HL-60 (cell line): ENCODE data around the gene PPP2R5C.

ENCODE experiments used
- DNase-seq, 2 experiments: peaks; one replicate each; pipeline ENCODE4 v3.0.0-alpha.2; 2010 to 2020; ENCODE audit warnings: low read depth in 1 of 2, low spot score in 1 of 2
- H3K27ac ChIP-seq: fragments of 250-450 bp; sonication (Bioruptor Pico); replicated peaks from 2 replicates; pipeline ENCODE4 v1.5.1; 2020; ENCODE audit warnings: mild to moderate bottlenecking, moderate library complexity
- H3K27me3 ChIP-seq: fragments of 250-450 bp; sonication (Bioruptor Pico); 2 replicates; pipeline ENCODE4 v1.5.1; 2021; ENCODE audit warnings: mild to moderate bottlenecking, moderate library complexity; ENCODE audit not compliant: insufficient read depth, poor library complexity, severe bottlenecking
- H3K4me3 ChIP-seq: replicated peaks from 2 replicates; pipeline ENCODE4 v1.5.1; 2011; ENCODE audit warnings: mild to moderate bottlenecking, control low read depth, low read length; ENCODE audit not compliant: insufficient read depth
- CTCF ChIP-seq: IDR thresholded peaks from one replicate; pipeline ENCODE4 v1.5.1; 2011; ENCODE audit warnings: low read length, control low read depth, inconsistent platforms; ENCODE audit not compliant: insufficient read depth
- GABPA ChIP-seq: IDR thresholded peaks from 2 replicates; pipeline ENCODE4 v1.6.1; 2012; ENCODE audit warnings: low read depth
- POLR2AphosphoS5 ChIP-seq: IDR thresholded peaks from 2 replicates; pipeline ENCODE4 v1.6.1; 2012; ENCODE audit warnings: low read depth
- SPI1 ChIP-seq: IDR thresholded peaks from 2 replicates; pipeline ENCODE4 v1.6.1; 2012; ENCODE audit warnings: low read depth, mild to moderate bottlenecking, borderline replicate concordance
- TF ChIP-seq, protein P1 (sequence below): IDR thresholded peaks from 2 replicates; pipeline ENCODE4 v1.6.1; 2012; ENCODE audit warnings: low read depth; ENCODE audit not compliant: insufficient replicate concordance

Gene PPP2R5C

GRCh38 chr14:101899263-101899662 lies 137.8 kb downstream of the PPP2R5C start:
- TF ChIP-seq SPI1 (no peak), CTCF (no peak), POLR2AphosphoS5 (no peak), GABPA (no peak)
- TF ChIP-seq, protein P1, sequence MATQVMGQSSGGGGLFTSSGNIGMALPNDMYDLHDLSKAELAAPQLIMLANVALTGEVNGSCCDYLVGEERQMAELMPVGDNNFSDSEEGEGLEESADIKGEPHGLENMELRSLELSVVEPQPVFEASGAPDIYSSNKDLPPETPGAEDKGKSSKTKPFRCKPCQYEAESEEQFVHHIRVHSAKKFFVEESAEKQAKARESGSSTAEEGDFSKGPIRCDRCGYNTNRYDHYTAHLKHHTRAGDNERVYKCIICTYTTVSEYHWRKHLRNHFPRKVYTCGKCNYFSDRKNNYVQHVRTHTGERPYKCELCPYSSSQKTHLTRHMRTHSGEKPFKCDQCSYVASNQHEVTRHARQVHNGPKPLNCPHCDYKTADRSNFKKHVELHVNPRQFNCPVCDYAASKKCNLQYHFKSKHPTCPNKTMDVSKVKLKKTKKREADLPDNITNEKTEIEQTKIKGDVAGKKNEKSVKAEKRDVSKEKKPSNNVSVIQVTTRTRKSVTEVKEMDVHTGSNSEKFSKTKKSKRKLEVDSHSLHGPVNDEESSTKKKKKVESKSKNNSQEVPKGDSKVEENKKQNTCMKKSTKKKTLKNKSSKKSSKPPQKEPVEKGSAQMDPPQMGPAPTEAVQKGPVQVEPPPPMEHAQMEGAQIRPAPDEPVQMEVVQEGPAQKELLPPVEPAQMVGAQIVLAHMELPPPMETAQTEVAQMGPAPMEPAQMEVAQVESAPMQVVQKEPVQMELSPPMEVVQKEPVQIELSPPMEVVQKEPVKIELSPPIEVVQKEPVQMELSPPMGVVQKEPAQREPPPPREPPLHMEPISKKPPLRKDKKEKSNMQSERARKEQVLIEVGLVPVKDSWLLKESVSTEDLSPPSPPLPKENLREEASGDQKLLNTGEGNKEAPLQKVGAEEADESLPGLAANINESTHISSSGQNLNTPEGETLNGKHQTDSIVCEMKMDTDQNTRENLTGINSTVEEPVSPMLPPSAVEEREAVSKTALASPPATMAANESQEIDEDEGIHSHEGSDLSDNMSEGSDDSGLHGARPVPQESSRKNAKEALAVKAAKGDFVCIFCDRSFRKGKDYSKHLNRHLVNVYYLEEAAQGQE = no peak
- DNase-seq = no peak
- H3K27me3 ChIP-seq = no peaks in the 10 kb centered on the region
- no peak overlapping the region for H3K4me3 ChIP-seq
- no peak overlapping the region for H3K27ac ChIP-seq

DNA sequence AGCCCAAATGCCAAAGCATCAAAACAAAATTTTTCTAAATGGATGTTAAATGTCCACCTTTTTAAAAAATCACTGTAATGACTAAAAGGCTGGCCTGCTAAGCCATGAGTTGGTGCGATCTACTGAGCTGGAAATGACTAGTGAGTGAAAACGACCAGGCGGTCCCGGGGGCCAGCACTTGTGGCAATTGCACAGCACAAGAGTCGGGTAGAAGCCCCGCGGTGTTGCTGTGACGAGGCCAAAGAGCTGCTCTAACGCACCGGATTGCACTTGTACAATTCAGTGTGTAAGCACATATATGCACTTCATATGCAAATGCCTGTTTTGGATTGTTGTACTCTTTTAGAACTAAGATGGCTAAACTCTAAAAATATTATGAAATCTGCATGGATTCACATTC lies 138.7 kb downstream of the PPP2R5C start:
- Histone ChIP-seq H3K27me3 (no peaks in the 10 kb centered on the region), H3K4me3 (no peak overlapping the region), H3K27ac (no peak overlapping the region)
- no peak for DNase-seq
- no peak for TF ChIP-seq SPI1
- no peak for TF ChIP-seq POLR2AphosphoS5
- no peak for TF ChIP-seq GABPA
- TF ChIP-seq CTCF = no peak
- TF ChIP-seq, protein P1 = no peak

DNA sequence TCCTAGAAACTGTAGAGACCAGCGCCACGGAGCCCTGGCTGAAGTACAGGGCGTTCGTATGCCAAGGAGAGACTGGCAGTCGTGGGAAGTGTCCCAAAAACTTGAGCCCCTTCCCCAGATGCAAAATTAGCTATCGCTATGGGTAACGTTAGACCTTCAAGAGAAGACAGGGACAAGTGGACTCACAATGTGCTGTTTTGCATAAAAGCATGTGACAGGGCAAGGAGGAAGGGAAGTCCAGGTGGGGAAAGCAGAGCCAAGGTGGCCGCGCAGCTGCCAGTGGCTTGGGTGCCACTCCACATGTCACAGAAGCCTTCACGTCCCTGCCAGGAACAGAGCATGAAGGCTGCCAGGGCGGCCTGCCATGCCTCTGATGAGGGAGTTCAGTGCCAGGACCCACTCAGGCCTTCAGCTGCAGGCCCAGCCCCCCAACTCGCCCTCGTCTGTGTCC lies 141.6 kb downstream of the PPP2R5C start:
- no peak overlapping the region for H3K27ac ChIP-seq
- DNase-seq = no peak

More for the DNA sequence above, 141.6 kb downstream of the PPP2R5C start:
- Histone ChIP-seq H3K4me3 (no peak overlapping the region), H3K27me3 (no peaks in the 10 kb centered on the region)
- TF ChIP-seq, protein P1 = no peak
- TF ChIP-seq CTCF (no peak), SPI1 (no peak), POLR2AphosphoS5 (no peak), GABPA (no peak)
